ENCODE results near the gene RMDN3.

DNA sequence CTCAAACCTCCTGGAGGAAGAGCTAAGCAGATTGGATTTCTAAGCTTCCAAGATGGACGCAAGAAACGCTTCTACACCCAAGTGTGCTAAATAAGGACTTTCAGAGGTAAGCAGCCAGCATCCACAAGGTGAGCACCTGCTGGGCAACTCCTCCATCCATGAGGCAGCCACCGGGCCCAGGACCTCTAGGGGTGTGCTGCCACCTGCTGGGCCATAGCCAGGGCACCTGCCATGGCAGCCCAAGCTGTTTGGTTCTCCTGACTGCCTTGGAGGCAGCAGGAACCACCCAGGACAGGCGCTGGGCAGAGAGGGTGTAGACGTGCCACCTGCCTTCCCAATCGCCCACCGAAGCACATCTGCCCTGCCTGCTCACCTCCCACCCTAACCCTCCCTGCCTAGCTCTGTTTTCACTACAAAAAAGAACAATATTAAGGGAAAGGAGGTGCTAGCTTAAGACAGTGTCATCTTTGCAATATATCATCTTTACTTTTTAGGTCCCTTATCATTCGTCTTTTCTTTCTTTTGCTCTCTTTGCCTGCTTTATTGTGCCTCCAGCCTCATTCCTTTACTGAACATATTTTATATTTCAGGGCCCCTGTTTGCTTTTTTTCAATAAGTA is 27.7 kb upstream of the RMDN3 start:
- TF ChIP-seq, protein P1, sequence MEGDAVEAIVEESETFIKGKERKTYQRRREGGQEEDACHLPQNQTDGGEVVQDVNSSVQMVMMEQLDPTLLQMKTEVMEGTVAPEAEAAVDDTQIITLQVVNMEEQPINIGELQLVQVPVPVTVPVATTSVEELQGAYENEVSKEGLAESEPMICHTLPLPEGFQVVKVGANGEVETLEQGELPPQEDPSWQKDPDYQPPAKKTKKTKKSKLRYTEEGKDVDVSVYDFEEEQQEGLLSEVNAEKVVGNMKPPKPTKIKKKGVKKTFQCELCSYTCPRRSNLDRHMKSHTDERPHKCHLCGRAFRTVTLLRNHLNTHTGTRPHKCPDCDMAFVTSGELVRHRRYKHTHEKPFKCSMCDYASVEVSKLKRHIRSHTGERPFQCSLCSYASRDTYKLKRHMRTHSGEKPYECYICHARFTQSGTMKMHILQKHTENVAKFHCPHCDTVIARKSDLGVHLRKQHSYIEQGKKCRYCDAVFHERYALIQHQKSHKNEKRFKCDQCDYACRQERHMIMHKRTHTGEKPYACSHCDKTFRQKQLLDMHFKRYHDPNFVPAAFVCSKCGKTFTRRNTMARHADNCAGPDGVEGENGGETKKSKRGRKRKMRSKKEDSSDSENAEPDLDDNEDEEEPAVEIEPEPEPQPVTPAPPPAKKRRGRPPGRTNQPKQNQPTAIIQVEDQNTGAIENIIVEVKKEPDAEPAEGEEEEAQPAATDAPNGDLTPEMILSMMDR (IDR thresholded peaks at IDR 0.05): peak in 5 of 6 experiments; percentile 22 to 78 (median 70)
- TF ChIP-seq POLR2A (IDR thresholded peaks at IDR 0.05): no peak
